HCEC 1CT (cell line): ENCODE data around the gene MGP.

Experiments
- DNase-seq: peaks from one replicate; pipeline ENCODE4 v3.0.0-alpha.2; 2017

Gene MGP

DNA sequence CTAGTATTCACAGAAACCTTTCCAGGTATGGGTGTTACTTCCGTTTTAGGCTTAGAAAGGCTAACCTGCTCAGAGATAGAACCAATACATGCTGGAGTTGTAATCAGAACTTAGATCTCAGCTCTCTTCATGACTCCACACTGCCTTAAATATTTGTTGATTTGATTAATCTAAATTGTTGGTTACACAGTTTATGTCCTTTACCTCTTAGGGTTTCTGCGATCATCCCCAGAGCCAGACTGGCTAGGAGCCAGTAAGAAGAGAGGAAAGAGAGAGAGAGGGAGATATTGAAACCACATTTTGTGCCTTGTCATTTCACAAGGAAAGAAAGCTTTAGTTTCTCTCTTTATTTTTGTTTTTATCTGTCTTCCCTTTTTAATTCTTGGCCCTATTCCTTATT, 16.8 kb upstream of the MGP start:
- DNase-seq = no peak

DNA sequence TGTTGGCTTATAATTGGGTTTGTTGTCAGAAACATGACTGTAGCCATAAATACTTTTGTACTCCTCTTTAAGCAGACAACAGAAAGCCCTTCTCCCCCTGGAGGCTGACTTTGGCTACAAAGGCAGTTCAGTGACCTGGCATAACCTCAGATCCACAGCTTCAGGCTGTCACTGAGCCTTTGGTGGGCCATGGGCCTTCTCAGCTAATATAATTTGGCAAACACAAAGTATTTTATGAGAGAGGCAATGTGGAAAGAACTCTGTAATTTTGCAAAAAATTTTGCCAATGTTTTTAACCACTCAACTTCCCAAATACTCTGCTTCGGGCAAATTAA, 15.5 kb upstream of the MGP start:
- DNase-seq = no peak

DNA sequence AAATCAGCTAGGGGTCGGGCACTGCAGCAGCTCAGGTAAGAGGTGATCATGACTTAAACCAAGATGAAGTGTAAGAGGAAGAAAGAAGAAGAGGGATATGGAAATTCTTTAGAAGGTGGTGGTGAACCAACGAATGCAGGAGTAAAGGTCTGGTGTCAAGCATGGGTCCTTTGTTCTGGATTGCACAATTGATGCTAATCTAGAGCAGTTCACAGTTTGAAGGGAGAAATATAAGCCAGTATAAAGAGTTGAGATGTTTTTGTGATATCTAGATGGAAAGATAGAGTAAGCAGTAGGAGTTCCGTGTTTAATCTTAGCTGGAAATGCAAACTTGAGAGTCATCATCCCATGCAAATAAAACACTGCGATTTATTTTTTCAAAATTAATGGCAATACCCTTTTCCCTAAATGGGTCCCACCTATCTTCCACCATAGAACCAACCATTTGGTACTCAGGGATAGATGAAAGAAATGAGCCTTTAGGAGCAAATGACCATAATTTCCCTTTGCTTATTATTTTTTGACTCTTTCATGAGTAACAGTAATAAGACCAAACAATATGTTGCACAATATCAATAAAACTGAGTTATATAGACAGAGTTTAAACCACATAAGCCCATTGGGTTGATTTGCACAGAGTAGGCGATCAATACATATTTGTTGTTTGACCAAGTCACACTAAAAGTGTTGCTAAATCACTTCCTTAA, 15.0 kb upstream of the MGP start:
- no peak for DNase-seq

DNA sequence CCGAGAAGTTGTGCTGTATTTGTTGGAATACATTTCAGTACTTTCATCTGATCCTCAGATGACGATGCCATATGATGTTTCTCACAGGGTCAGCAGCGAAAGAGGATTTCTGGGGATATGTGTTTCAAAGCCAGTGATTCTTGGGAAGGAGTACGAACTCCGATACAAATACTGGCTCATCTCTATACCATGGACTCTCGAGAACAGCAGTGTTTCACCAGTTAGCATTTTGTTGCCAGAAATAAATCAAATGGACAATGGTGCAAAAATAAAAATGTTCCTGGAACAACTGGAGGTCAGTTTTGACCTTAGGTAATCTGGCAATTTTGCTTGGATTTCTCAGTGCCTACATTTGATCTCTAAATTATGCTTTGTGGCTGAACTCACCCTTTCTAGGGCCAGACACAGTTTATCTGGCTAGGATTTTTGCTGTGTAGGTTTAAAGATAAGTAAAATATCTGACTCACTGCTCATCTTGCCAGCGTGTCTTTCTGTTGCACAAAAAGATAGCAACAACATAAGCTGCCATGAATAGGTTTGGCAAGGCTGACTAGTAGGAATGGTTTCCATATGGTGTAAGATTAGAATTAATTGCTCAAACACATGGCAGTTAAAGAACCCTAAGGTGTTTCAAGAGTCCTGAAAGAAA, 11.0 kb upstream of the MGP start:
- DNase-seq = peak; percentile 55

DNA sequence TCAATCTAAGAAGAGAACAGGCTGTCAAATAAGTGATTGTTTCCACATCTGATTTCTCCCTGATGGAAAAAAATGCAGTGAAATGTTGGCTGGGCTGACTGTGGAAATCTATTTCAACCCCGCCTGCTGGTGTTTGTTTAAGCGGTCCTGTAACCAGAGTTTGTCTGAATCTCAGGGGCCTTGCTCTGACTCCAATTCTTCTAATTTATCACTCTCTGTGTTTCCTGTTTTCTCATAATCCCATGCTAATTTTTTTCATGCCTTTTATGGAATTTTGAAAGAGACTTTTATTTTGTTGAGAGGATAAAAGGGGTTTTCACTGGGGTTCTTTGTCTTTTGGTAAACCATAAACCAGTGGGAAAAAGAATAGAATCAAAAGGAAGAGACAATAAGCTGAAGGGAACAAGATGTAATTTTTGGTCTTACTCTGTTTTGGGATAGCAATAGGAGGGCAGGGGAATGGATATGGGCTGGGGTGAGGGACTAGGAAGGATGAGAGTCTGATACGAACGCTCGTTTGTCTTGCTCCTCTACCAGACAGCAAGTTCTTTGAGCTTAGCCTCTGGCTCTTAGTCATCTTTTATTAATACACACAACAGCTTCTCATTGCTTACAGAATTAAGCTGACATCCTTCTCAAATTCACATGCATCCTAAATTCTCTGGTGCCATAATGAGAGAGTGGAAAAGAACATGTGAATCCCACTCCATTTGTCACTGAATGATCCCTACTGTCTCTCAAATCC, 8.0 kb upstream of the MGP start:
- DNase-seq = no peak

DNA sequence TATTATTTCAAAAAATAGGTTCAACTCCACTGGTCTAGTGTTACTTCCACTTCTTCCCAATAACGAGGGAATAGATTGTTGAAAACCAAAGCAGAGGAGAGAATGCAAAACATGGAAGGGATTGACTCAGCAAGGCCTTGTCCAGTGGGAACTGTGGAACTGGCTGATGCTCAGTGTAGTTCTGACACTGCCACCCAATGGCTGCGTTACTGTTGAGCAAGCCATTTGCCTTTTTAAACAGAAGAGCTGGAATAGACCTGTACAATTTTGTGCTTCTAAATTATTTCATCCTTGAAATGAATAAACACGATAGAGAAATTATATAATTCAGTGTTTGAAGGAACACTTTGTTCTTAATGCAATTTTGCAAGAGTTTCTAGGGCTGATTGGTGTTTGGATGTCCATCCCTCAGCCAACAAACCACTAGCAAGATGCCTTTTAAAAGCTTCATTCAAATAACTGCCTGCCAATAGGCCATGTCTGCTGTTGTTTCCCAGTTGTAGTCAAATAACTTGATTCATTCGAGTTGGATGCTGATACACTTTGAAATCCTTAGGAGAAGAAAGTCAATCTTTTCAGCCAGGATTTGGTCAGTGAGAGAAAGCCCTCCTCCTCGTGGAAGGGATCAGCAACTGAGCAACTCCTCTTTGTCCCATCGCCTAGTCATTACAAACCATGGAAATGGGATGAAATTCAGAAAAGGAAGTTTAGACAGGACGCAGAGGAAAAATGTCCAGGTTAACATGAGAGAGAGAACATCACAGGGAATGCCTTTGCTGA, 7.3 kb upstream of the MGP start:
- peak; percentile 45 for DNase-seq

DNA sequence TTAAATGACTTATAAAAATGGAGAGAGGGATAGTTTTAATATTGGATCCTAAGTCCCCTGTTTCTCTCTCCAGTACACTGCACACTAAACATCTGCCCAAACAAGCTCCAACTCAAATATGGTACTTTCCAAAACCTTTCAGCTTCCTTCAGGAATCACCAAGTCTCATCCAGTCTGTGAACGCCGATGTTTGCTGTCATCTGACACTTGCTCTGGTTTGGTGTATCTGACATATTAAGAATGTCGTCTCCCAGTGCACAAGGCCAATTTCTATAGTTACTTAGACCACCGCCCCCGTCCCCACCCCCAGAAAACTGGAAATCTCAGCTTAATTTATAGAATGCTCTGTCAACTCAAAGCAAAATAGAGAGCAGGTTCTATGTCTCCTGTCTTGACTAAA, 5.0 kb upstream of the MGP start:
- no peak for DNase-seq

DNA sequence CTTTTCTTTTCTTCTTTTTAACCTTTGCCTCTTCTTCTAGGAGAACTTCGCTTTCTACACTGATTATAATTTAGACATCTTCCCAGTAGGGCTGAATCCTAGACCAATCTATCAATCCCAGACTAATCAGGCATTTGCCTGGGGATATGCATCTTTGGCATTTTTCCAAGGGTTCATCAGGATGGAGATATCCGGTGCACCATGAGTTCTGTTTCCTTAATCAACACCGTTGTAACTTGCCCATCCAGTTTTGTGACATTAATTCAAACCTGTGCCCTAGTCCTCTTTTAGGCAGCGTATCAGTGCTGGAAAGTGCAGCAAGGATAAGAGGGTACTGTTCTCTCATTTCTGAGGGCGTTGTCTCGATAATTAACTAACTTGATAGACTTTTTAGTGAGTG, 617 bp upstream of the MGP start:
- DNase-seq = no peak

DNA sequence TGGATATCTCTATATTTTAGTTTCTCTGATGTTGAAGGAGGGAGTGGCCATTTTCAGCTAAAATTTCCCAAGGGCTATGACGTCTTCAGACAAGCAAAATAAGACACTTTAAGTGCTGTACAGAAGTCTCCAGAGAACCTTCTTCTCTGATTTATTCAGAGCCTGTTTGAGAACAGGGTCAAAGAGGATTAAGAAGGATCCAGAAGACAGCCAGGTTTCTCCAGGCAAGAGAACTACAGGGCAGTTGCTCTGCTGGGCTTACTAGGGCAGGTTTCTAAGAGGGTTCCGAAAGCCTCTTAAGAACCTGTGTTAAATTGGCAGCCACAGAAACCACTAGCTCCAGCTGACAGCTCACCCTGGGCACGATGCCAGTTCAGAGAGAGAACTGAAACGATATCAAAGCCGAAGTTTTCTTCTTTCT, 1.2 kb downstream of the MGP start:
- peak; percentile 54 for DNase-seq

DNA sequence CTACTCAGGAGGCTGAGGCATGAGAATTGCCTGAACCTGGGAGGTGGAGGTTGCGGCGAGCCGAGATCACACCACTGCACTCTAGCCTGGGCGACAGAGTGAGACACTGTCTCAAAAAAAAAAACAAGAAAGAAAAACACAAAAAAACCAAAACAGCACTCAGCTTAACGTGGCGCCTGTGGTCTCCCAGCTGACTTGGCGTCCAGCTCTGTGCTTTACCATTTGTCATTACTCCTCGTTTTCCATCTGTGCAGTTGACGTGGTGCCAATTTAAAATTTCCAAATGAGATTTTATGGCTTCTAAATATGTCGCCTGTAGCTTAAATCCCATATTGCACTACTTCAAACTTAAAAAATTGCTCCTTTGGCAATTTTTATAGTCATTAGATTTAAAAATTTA, 2.0 kb downstream of the MGP start:
- DNase-seq = no peak

DNA sequence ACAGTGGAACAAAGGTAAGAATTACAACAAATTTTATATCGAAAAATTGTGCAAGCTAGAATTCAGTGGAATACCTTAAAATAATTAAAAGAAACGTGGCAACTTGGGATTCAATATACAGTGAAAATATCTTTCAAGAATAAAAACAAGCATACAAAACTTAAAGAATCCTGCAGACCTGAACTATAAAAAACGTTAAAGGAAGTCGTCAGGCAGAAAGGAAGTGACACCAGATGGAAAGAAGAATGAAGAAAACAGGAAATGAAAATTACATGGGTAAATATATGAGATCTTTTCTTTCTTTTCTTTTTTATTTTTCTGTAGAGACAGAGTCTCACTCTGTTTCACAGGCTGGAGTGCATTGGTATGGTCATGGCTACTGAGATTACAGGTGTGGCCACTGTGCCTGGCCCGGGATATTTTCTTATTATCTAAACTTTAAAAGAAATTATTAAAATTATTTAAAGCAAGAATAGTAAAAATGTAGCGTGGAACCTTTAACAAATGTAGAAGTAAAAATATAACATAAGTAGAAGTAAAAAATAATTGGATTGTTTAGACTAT, 4.7 kb downstream of the MGP start:
- no peak for DNase-seq

DNA sequence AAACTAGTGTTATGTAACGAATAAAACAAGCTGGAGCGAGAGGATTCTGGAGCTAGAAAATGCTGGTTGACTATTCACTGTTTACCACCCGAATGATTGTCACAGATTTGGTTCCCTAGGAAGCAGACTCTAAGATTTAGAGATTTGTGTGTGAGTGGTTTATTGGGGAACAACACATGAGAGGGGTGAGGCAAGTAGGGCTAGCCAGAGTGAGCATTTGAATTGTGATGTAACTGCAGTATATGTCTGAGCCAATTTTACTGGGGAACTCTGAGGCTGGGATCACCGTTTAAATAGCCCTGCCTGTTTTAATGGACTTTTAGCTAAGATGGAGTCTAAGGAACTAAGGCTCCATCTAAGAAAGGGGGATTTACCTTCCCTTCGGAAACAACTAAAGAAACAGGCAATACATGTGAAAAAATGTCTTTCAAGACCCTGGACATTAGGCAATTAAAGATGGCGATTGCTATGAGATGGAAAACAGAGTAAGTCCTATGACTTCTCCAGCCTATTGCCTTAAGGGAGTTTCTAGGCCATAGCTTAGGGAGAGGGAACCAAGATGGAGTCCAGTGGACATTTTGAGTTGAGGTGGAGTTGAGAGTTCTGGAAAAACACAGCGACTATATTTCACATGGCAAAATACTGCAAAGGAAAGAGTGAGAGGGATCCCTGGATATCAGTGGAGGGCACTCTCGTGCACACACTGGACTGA, 6.3 kb downstream of the MGP start:
- DNase-seq = no peak

DNA sequence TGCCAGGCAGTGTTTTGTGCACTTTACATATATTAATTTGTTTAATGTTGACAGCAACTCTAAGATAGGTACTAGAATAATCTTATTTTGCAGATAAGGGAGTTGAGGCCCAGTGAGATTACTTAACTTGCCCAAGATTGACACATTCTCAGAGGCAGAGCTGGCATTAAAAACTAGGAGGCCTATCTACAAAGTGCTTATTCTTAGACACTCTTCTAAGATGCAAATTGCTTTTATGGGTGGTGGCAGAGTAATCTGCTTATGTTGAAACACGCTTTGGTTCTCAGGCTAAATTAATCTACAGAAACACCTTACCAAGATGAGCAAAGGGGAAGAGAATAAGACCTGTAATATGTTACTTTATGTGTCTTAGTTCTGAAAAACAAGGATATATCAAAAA, 7.2 kb downstream of the MGP start:
- DNase-seq = no peak

DNA sequence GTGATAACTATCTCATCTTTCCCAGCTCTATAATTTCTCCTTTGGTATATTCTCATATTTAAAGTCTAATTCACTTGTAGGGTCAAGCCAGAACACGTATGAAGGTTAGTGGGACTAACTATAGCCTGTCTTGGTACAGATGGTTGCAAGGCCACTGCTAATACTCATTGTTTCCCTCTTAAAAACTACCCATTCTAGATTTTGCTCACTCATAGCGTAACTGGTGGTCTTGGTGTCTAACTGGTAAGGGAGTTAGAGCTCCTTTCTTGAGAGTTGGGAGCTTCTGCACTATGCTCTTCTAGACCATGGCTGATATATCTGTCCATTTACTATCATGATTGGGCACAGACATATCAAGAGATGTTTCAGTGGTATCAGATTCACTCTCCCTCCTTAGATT, 8.8 kb downstream of the MGP start:
- no peak for DNase-seq

DNA sequence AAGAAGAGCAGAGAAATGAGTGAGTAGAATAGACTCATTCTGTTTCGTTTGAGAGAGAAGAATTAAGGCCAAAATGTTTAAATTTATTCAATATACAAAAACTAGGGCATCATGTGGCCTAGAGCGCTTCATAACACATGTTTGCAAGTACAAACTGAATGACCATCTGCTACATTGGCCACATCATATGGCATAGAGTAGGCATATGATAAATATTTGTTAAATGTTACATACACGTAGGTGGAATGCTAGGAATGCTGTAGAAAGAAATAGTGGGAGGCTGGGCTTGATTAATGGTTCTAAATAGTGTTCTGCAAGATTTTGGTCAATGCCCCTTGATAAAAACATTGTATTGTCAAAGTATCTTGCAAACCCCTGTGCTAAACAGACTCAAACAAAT, 10.8 kb downstream of the MGP start:
- peak; percentile 52 for DNase-seq

DNA sequence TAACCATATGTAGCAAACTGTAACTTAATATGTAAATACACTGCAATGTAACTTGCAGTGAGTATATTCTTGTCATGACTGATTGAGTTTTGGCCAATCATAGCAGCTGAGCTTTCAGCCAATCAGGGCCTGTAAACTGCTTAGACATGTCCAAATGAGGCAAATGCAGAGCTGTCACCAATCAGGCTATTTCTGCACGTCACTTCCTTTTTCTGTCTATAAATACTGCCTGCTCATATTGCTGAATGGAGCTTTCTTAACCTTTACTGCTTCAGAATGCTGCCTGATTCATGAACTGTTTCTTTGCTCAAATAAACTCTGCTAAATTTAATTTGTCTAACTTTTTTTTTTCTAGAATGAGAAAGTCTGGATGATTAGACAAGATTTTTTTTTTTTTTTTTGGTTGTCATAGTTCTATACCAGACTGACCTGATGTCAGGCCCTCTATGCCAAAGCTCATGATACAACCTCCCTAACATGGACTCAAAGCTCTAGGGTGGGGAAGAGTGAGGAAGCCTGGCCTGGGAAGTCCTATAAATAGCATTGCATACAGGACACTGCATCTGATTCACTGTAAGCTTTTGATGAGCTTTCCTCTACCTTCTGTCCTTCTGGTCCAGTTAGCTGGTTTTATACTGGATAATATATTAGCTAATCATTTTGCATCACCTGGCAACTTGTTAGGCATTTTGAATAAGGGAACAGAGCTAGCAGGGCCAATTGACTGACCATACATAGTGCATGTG, 12.0 kb downstream of the MGP start:
- no peak for DNase-seq

DNA sequence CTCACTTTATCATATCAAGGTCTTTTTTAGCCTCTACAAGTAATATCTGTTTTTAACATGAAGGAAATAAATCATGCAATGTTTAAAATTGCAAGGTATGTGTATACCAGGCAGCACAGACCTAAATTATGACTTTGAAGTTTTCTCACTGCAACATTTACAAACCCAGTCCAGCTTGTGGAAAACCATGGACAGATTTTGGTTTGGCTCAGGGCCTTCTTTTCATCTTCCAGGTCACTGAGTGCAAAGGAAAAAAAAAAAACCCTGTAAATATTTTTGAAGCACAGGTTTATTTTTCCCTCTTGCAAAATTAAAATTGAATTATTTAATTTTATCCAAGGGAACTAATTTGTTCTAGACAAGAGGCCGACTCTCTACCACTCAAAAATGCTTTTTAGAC, 13.8 kb downstream of the MGP start:
- DNase-seq = no peak

DNA sequence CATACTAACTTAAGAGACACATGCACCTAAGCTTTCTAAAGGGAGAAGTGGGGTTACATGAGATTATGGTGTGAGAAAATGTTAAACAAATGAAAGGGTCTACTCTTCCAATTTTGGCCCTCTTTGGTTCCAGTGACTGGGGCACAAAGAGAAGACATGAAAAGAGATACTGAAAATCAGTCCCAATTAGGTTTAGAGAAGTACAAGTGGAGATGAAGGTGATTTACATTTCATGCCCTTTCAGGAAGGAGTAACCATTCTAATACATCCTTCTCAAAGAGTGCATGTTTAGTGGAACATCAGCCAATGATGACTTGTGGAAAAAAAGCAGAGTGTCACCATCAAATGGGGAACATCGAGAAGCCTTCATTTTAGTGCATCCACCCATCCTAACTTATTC, 14.4 kb downstream of the MGP start:
- no peak for DNase-seq

DNA sequence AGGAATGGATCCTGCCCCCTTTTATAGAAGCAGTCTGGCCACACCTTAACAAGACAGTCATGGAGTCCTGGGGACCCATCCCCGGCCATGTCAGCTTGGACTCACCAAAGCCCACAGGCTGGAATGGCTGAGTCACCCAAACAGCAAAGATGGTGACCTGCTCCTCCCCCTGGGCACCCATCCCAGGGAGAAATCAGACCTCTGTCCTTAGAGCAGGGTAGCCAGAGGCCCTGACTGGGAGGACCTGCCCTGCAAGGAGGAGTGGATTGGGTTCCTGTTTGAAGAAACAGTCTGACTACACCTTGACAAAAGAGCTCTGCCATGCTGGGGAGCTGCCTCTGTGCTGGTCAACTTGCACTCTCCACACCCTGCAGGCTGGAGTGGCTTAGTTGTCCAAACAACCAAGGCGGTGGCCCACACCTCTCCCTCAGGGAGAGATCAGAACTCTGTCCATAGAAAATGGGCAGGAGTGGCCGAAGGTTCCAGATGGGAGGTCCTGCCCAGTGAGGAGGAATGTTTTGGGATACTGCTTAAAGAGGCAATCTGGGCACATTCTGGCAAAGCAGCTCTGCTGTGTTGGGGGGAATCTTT, 16.6 kb downstream of the MGP start:
- peak; percentile 32 for DNase-seq

DNA sequence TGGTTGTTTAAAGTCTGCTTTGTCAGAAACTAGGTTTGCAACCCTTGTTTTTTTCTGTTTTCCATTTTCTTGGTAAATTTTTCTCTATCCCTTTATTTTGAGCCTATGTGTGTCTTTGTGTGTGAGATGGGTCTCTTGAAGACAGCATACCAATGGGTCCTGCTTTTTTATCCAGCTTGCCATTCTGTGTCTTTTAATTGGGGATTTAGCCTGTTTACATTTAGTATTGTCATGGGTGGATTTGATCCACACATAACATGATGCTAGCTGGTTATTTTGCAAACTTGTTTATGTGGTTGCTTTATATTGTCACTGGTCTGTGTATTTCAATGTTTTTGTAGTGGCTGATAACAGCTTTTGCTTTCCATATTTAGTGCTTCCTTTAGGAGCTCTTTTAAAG, 25.2 kb downstream of the MGP start:
- DNase-seq = no peak

DNA sequence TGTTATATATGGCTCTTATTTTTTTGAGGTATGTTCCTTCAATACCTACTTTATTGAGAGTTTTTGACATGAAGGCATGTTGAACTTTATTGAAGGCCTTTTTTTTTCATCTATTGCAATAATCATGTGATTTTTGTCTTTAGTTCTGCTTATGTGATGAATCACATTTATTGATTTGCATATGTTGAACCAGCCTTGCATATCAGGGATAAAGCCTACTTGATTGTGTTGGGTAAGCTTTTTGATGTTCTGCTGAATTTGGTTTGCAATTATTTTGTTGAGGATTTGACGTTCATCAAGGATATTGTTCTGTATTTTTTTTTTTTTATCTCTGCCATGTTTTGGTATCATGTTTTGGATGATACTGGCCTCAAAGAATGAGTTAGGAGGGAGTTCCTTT, 27.1 kb downstream of the MGP start:
- DNase-seq = no peak
